Keratinocyte (primary cell): ENCODE data around the gene ZNF14. TPM values are rescaled to one million over a fixed set of nuclear protein-coding genes. Genes with fewer than 3 reads are reported as not detected.

Source experiments
- DNase-seq: peaks from one replicate; pipeline ENCODE4 v3.0.0-alpha.2; 2011; ENCODE audit warnings: low read depth, missing footprints, low spot score
- FAIRE-seq: peaks from 2 replicates; lab custom pipeline; 2011; peaks lifted over from hg19 to GRCh38; lab: Jason Lieb, UNC
- H2AFZ ChIP-seq: 2 replicates; pipeline ENCODE4 v1.6.0; 2012; ENCODE audit warnings: low read length, control low read depth, inconsistent platforms; ENCODE audit not compliant: control insufficient read depth
- H3K27ac ChIP-seq: 2 replicates; pipeline ENCODE4 v1.5.1; 2011; ENCODE audit warnings: low read length; ENCODE audit not compliant: control insufficient read depth, insufficient read depth
- H3K27me3 ChIP-seq: 3 replicates; pipeline ENCODE4 v1.6.0; 2011; ENCODE audit warnings: low read length; ENCODE audit not compliant: control insufficient read depth, insufficient read depth; ENCODE audit errors: extremely low read depth
- H3K36me3 ChIP-seq, 2 experiments: 2 replicates in 1 of 2; 3 replicates in 1 of 2; pipeline ENCODE4 v1.5.1; 2011; ENCODE audit warnings: low read length in 2 of 2, mild to moderate bottlenecking in 1 of 2; ENCODE audit not compliant: control insufficient read depth in 2 of 2, insufficient read depth in 2 of 2; ENCODE audit errors: extremely low read depth in 1 of 2
- H3K4me1 ChIP-seq: 3 replicates; pipeline ENCODE4 v1.5.1; 2011; ENCODE audit warnings: low read length; ENCODE audit not compliant: control insufficient read depth, insufficient read depth; ENCODE audit errors: extremely low read depth
- H3K4me2 ChIP-seq: 3 replicates; pipeline ENCODE4 v1.6.0; 2011; ENCODE audit warnings: low read depth, low read length; ENCODE audit not compliant: control insufficient read depth, insufficient read depth; ENCODE audit errors: extremely low read depth
- H3K4me3 ChIP-seq, 3 experiments: fragments of 200-600 bp in 1 of 3; sonication (generic) in 1 of 3; 2 replicates in 2 of 3; 3 replicates in 1 of 3; pipeline ENCODE4 v1.5.1; 2011 to 2016; ENCODE audit warnings: low read length in 3 of 3, mild to moderate bottlenecking in 3 of 3, control low read depth in 2 of 3, inconsistent platforms in 1 of 3, low read depth in 1 of 3, mixed read lengths in 1 of 3, mixed run types in 1 of 3, moderate library complexity in 1 of 3; ENCODE audit not compliant: control insufficient read depth in 2 of 3, insufficient read depth in 2 of 3; ENCODE audit errors: extremely low read depth in 1 of 3
- H3K79me2 ChIP-seq: 2 replicates; pipeline ENCODE4 v1.6.0; 2012; ENCODE audit warnings: low read length; ENCODE audit not compliant: control insufficient read depth, insufficient read depth
- H3K9ac ChIP-seq: 3 replicates; pipeline ENCODE4 v1.6.0; 2011; ENCODE audit warnings: low read length; ENCODE audit not compliant: control insufficient read depth, insufficient read depth; ENCODE audit errors: extremely low read depth
- H3K9me1 ChIP-seq: 3 replicates; pipeline ENCODE4 v1.6.0; 2011; ENCODE audit warnings: low read length; ENCODE audit not compliant: control insufficient read depth, insufficient read depth; ENCODE audit errors: extremely low read depth
- H3K9me3 ChIP-seq: 2 replicates; pipeline ENCODE4 v1.5.1; 2012; ENCODE audit warnings: low read depth, low read length; ENCODE audit not compliant: control insufficient read depth
- H4K20me1 ChIP-seq: 3 replicates; pipeline ENCODE4 v1.6.0; 2011; ENCODE audit warnings: low read length; ENCODE audit not compliant: control insufficient read depth, insufficient read depth; ENCODE audit errors: extremely low read depth
- CTCF ChIP-seq, 3 experiments: IDR thresholded peaks in 1 of 3; conservative IDR thresholded peaks in 1 of 3; optimal IDR thresholded peaks in 1 of 3; 2 replicates in 2 of 3; 3 replicates in 1 of 3; pipeline versions ENCODE3 to v1.5.1; 2011; ENCODE audit warnings: low read length in 3 of 3, mild to moderate bottlenecking in 3 of 3, moderate library complexity in 2 of 3, control low read depth in 1 of 3, inconsistent platforms in 1 of 3; ENCODE audit not compliant: insufficient read depth in 2 of 3; ENCODE audit errors: extremely low read depth in 1 of 3
- EZH2 ChIP-seq: IDR thresholded peaks from one replicate; pipeline ENCODE4 v1.6.1; 2012; ENCODE audit warnings: inconsistent platforms, mild to moderate bottlenecking, low read length, moderate library complexity
- dilution Hi-C: fragments of 300-500 bp; cut with MboI; formaldehyde crosslinking; loops from one replicate; pipeline ENCODE4 v1.7.0; 2020; ENCODE audit warnings: low sequenced_read_pairs; ENCODE audit not compliant: extremely low pct_ligation_motif_present
- polyA plus RNA-seq, 5 experiments: library from polyadenylated mRNA; depleted of rRNA in 3 of 5; stranded (reverse) in 3 of 5; stranded (forward) in 1 of 5; unstranded in 1 of 5; fragments of >200 nt; gene quantifications; 1 replicate in 1 of 5; 2 replicates in 3 of 5; 3 replicates in 1 of 5; pipeline versions ENCODE4 v1.2.1 to v1.2.3, GENCODE V29; 2011 to 2012; ENCODE audit warnings: missing spikeins in 2 of 5, low read depth in 1 of 5, low replicate concordance in 1 of 5

ZNF14 gene
- polyA plus RNA-seq, 1 donor (not counting 4 experiments of a cell fraction or from before 2014, with no cell fraction given), result 2.1 TPM

GRCh38 chr19:19740755-19741154, 7.8 kb upstream of the ZNF14 start:
- H3K4me2 ChIP-seq, result no peak overlapping the region
- no peak for TF ChIP-seq EZH2
- TF ChIP-seq CTCF (optimal IDR thresholded peaks at IDR 0.05 in 1 of 3, IDR thresholded peaks at IDR 0.05 in 1 of 3, conservative IDR thresholded peaks at IDR 0.05 in 1 of 3; ENCODE audit: extremely low read depth in 1 of 3, insufficient read depth in 2 of 3, low read length in 3 of 3), result no peak
- FAIRE-seq (no peak), DNase-seq (no peak)
- dilution Hi-C loops, result no loop called here
- no peak overlapping the region for H3K9ac ChIP-seq
- H3K36me3 ChIP-seq, result no peaks in the 10 kb centered on the region
- no peaks in the 10 kb centered on the region for H4K20me1 ChIP-seq
- no peak overlapping the region for H3K27ac ChIP-seq
- no peaks in the 10 kb centered on the region for H3K79me2 ChIP-seq
- peaks cover 7% of the 10 kb centered on the region for H3K9me3 ChIP-seq
- no peaks in the 10 kb centered on the region for H3K4me1 ChIP-seq
- no peak overlapping the region for H2AFZ ChIP-seq
- no peak overlapping the region for H3K4me3 ChIP-seq
- no peaks in the 10 kb centered on the region for H3K9me1 ChIP-seq
- no peaks in the 10 kb centered on the region for H3K27me3 ChIP-seq

GRCh38 chr19:19738564-19738963, 5.7 kb upstream of the ZNF14 start:
- H3K9ac ChIP-seq, result no peak overlapping the region
- no peaks in the 10 kb centered on the region for H3K36me3 ChIP-seq
- no peaks in the 10 kb centered on the region for H4K20me1 ChIP-seq
- TF ChIP-seq EZH2, result no peak
- no peak for TF ChIP-seq CTCF (optimal IDR thresholded peaks at IDR 0.05 in 1 of 3, IDR thresholded peaks at IDR 0.05 in 1 of 3, conservative IDR thresholded peaks at IDR 0.05 in 1 of 3; ENCODE audit: extremely low read depth in 1 of 3, insufficient read depth in 2 of 3, low read length in 3 of 3)
- no peak overlapping the region for H3K27ac ChIP-seq
- H2AFZ ChIP-seq, result no peak overlapping the region
- H3K27me3 ChIP-seq, result no peaks in the 10 kb centered on the region
- FAIRE-seq (no peak), DNase-seq (no peak)
- H3K4me1 ChIP-seq, result no peaks in the 10 kb centered on the region
- dilution Hi-C loops, result no loop called here
- no peaks in the 10 kb centered on the region for H3K9me1 ChIP-seq
- H3K9me3 ChIP-seq, result peaks cover 5% of the 10 kb centered on the region
- no peak overlapping the region for H3K4me3 ChIP-seq
- no peaks in the 10 kb centered on the region for H3K79me2 ChIP-seq
- no peak overlapping the region for H3K4me2 ChIP-seq
